K562 (cell line): ENCODE measurements around the gene LNPEP. TPM values are rescaled to one million over a fixed set of nuclear protein-coding genes. Genes with fewer than 3 reads are reported as not detected.

Experiments
- BRF1 ChIP-seq: IDR thresholded peaks from 3 replicates; pipeline ENCODE4 v1.6.1; 2011; ENCODE audit warnings: borderline replicate concordance, mild to moderate bottlenecking; ENCODE audit not compliant: insufficient read length; ENCODE audit errors: extremely low read depth
- E2F3 ChIP-seq: fragments of 250-450 bp; sonication (Bioruptor Pico); IDR thresholded peaks from 2 replicates; pipeline ENCODE4 v1.4.0; 2020; ENCODE audit warnings: mild to moderate bottlenecking
- FOSL1 ChIP-seq: fragments of 200-800 bp; sonication (Bioruptor generic); conservative IDR thresholded peaks from 2 replicates; pipeline ENCODE4 v1.6.1; 2016; ENCODE audit warnings: missing genetic modification characterization, missing compliant biosample characterization
- GABPA ChIP-seq: fragments of 200-800 bp; sonication (Bioruptor generic); conservative IDR thresholded peaks from 2 replicates; pipeline ENCODE4 v1.6.1; 2016; ENCODE audit warnings: low read depth, missing genetic modification characterization, missing compliant biosample characterization
- JUND ChIP-seq, 2 experiments: IDR thresholded peaks; 2 replicates in 1 of 2; 3 replicates in 1 of 2; pipeline ENCODE4 v1.6.1; 2011; ENCODE audit warnings: borderline replicate concordance in 2 of 2, low read depth in 2 of 2, low read length in 2 of 2, improper control_type of control experiment in 1 of 2, missing biosample characterization in 1 of 2, missing genetic modification characterization in 1 of 2, missing genetic modification reagents in 1 of 2
- MCM7 ChIP-seq, 2 experiments: fragments of 450-650 bp; IDR thresholded peaks; 2 replicates each; pipeline ENCODE4 v1.6.1; 2016 to 2018
- NR2C2 ChIP-seq, 2 experiments: fragments of 200-800 bp in 1 of 2; sonication (Bioruptor generic) in 1 of 2; sonication (generic) in 1 of 2; formaldehyde crosslinking in 1 of 2; IDR thresholded peaks; 2 replicates each; pipeline versions ENCODE4 v1.6.1 to v1.8.0; 2016 to 2022; ENCODE audit warnings: mild to moderate bottlenecking in 1 of 2, missing compliant biosample characterization in 1 of 2, missing genetic modification characterization in 1 of 2, missing genetic modification reagents in 1 of 2
- SMARCA5 ChIP-seq: fragments of 450-650 bp; IDR thresholded peaks from 2 replicates; pipeline ENCODE4 v1.6.1; 2016
- ZFP30 ChIP-seq: fragments of 250-450 bp; sonication (Bioruptor Pico); IDR thresholded peaks from 2 replicates; pipeline ENCODE4 v1.8.0; 2022; ENCODE audit warnings: moderate library complexity, mild to moderate bottlenecking, inconsistent platforms, borderline replicate concordance
- ZNF586 ChIP-seq: fragments of 450-650 bp; formaldehyde crosslinking; conservative IDR thresholded peaks from 2 replicates; pipeline ENCODE4 v1.4.0; 2020; ENCODE audit warnings: mild to moderate bottlenecking, moderate library complexity
- ZNF785 ChIP-seq: fragments of 250-450 bp; sonication (Bioruptor Pico); IDR thresholded peaks from 2 replicates; pipeline ENCODE4 v1.4.0; 2020; ENCODE audit warnings: mild to moderate bottlenecking
- polyA plus RNA-seq, 8 experiments: library from polyadenylated mRNA; depleted of rRNA in 4 of 8; stranded (reverse) in 5 of 8; unstranded in 3 of 8; fragments of >200 nt; fragmentation: Nextera tagmentation in 2 of 8; fragmentation: Illumina TruSeq in 1 of 8; extraction: Ambion mirVana in 2 of 8; extraction: Trizol in 1 of 8; gene quantifications; 2 replicates each; pipeline versions ENCODE4 v1.2.1 to v1.2.3, GENCODE V29; 2011 to 2014; ENCODE audit warnings: inconsistent platforms in 1 of 8, missing spikeins in 1 of 8
- total RNA-seq, 7 experiments: library from RNA; depleted of rRNA in 6 of 7; stranded (reverse); fragments of >200 nt in 6 of 7; fragmentation: Illumina TruSeq in 2 of 7; extraction: Trizol in 2 of 7; gene quantifications; 2 replicates each; pipeline versions ENCODE4 v1.2.1 to v1.2.3, GENCODE V29; 2011 to 2021; ENCODE audit warnings: low replicate concordance in 1 of 7
- TF ChIP-seq, protein P1 (sequence below): fragments of 200-800 bp; sonication (Bioruptor generic); IDR thresholded peaks from 2 replicates; pipeline ENCODE4 v1.6.1; 2016; ENCODE audit warnings: missing genetic modification characterization, missing compliant biosample characterization
- TF ChIP-seq, protein P2 (sequence below): sonication (generic); formaldehyde crosslinking; IDR thresholded peaks from 2 replicates; pipeline ENCODE4 v1.8.0; 2023; ENCODE audit warnings: mild to moderate bottlenecking, missing genetic modification reagents
- TF ChIP-seq, protein P3 (sequence below): fragments of 450-650 bp; IDR thresholded peaks from 2 replicates; pipeline ENCODE4 v1.6.1; 2017; ENCODE audit warnings: antibody characterized with exemption
- TF ChIP-seq, protein P4 (sequence below): IDR thresholded peaks from 3 replicates; pipeline ENCODE4 v1.6.1; 2011; ENCODE audit warnings: borderline replicate concordance, mild to moderate bottlenecking; ENCODE audit not compliant: insufficient read length, insufficient read depth
- TF ChIP-seq, protein P5 (sequence below): fragments of 450-650 bp; formaldehyde crosslinking; IDR thresholded peaks from 2 replicates; pipeline ENCODE4 v1.4.0; 2022; ENCODE audit warnings: missing genetic modification characterization

LNPEP gene
- total and polyA plus RNA-seq, 9 of the 15 experiments (the other 6 are each of a cell fraction or from before 2014, with no cell fraction given): 2.6 to 27.9 (median 11.2) TPM

DNA sequence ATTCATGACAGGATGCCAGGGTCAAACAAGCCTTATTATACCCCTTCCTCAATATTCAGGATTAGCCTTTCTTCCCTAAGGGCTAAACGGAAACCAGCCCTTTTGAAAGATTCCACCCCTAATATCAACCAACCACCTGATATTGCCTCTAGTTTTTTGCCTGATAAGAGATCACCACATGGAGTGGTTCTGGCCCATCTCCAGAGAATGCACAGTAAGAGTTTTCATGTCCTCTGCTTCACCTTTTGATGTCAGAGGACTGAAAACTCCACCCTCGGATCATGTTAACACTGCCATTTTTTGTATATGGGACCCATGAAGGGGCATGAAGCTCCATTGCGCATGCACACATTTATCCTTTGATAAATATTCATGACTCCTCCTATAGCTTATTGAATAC is 5.8 kb upstream of the LNPEP start (continued):
- TF ChIP-seq, protein P1, sequence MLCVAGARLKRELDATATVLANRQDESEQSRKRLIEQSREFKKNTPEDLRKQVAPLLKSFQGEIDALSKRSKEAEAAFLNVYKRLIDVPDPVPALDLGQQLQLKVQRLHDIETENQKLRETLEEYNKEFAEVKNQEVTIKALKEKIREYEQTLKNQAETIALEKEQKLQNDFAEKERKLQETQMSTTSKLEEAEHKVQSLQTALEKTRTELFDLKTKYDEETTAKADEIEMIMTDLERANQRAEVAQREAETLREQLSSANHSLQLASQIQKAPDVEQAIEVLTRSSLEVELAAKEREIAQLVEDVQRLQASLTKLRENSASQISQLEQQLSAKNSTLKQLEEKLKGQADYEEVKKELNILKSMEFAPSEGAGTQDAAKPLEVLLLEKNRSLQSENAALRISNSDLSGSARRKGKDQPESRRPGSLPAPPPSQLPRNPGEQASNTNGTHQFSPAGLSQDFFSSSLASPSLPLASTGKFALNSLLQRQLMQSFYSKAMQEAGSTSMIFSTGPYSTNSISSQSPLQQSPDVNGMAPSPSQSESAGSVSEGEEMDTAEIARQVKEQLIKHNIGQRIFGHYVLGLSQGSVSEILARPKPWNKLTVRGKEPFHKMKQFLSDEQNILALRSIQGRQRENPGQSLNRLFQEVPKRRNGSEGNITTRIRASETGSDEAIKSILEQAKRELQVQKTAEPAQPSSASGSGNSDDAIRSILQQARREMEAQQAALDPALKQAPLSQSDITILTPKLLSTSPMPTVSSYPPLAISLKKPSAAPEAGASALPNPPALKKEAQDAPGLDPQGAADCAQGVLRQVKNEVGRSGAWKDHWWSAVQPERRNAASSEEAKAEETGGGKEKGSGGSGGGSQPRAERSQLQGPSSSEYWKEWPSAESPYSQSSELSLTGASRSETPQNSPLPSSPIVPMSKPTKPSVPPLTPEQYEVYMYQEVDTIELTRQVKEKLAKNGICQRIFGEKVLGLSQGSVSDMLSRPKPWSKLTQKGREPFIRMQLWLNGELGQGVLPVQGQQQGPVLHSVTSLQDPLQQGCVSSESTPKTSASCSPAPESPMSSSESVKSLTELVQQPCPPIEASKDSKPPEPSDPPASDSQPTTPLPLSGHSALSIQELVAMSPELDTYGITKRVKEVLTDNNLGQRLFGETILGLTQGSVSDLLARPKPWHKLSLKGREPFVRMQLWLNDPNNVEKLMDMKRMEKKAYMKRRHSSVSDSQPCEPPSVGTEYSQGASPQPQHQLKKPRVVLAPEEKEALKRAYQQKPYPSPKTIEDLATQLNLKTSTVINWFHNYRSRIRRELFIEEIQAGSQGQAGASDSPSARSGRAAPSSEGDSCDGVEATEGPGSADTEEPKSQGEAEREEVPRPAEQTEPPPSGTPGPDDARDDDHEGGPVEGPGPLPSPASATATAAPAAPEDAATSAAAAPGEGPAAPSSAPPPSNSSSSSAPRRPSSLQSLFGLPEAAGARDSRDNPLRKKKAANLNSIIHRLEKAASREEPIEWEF (CRISPR knock-in tag): no peak
- no peak for TF ChIP-seq ZFP30 (CRISPR knock-in tag)
- TF ChIP-seq, protein P2, sequence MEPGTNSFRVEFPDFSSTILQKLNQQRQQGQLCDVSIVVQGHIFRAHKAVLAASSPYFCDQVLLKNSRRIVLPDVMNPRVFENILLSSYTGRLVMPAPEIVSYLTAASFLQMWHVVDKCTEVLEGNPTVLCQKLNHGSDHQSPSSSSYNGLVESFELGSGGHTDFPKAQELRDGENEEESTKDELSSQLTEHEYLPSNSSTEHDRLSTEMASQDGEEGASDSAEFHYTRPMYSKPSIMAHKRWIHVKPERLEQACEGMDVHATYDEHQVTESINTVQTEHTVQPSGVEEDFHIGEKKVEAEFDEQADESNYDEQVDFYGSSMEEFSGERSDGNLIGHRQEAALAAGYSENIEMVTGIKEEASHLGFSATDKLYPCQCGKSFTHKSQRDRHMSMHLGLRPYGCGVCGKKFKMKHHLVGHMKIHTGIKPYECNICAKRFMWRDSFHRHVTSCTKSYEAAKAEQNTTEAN (CRISPR knock-in tag): no peak
- no peak for TF ChIP-seq BRF1
- no peak for TF ChIP-seq MCM7 (IDR thresholded peaks at IDR 0.05)
- TF ChIP-seq E2F3 (CRISPR knock-in tag): no peak
- no peak for TF ChIP-seq SMARCA5
- TF ChIP-seq GABPA (tag): 0 out of 2 replicates have a peak, but pooled peaks have one; percentile 35
- TF ChIP-seq, protein P3, sequence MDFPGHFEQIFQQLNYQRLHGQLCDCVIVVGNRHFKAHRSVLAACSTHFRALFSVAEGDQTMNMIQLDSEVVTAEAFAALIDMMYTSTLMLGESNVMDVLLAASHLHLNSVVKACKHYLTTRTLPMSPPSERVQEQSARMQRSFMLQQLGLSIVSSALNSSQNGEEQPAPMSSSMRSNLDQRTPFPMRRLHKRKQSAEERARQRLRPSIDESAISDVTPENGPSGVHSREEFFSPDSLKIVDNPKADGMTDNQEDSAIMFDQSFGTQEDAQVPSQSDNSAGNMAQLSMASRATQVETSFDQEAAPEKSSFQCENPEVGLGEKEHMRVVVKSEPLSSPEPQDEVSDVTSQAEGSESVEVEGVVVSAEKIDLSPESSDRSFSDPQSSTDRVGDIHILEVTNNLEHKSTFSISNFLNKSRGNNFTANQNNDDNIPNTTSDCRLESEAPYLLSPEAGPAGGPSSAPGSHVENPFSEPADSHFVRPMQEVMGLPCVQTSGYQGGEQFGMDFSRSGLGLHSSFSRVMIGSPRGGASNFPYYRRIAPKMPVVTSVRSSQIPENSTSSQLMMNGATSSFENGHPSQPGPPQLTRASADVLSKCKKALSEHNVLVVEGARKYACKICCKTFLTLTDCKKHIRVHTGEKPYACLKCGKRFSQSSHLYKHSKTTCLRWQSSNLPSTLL: no peak
- no peak for TF ChIP-seq FOSL1 (tag)
- TF ChIP-seq JUND (IDR thresholded peaks at IDR 0.05; ENCODE audit: borderline replicate concordance, low read depth, low read length): peak; percentile 7; the same call in 1 of the 2 replicates
- TF ChIP-seq JUND (tag; IDR thresholded peaks at IDR 0.05; ENCODE audit: borderline replicate concordance, low read depth, low read length): no peak; the same call in 2 of the 3 replicates
- no peak for TF ChIP-seq ZNF586 (CRISPR knock-in tag)
- no peak for TF ChIP-seq NR2C2 (CRISPR knock-in tag; IDR thresholded peaks at IDR 0.05)
- TF ChIP-seq NR2C2 (tag; IDR thresholded peaks at IDR 0.05): peak; percentile 60
- TF ChIP-seq ZNF785 (CRISPR knock-in tag): no peak
- TF ChIP-seq, protein P4, sequence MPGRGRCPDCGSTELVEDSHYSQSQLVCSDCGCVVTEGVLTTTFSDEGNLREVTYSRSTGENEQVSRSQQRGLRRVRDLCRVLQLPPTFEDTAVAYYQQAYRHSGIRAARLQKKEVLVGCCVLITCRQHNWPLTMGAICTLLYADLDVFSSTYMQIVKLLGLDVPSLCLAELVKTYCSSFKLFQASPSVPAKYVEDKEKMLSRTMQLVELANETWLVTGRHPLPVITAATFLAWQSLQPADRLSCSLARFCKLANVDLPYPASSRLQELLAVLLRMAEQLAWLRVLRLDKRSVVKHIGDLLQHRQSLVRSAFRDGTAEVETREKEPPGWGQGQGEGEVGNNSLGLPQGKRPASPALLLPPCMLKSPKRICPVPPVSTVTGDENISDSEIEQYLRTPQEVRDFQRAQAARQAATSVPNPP: no peak
- TF ChIP-seq, protein P5, sequence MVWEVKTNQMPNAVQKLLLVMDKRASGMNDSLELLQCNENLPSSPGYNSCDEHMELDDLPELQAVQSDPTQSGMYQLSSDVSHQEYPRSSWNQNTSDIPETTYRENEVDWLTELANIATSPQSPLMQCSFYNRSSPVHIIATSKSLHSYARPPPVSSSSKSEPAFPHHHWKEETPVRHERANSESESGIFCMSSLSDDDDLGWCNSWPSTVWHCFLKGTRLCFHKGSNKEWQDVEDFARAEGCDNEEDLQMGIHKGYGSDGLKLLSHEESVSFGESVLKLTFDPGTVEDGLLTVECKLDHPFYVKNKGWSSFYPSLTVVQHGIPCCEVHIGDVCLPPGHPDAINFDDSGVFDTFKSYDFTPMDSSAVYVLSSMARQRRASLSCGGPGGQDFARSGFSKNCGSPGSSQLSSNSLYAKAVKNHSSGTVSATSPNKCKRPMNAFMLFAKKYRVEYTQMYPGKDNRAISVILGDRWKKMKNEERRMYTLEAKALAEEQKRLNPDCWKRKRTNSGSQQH (CRISPR knock-in tag): no peak
